Skeletal muscle tissue (tissue), 4 donors: Measurements from ENCODE around the gene LMLN. TPM values are rescaled to one million over a fixed set of nuclear protein-coding genes. Genes with fewer than 3 reads are reported as not detected.

Source experiments
- H3K27ac ChIP-seq: one replicate; pipeline ENCODE4 v1.7.0; 2013; ENCODE audit warnings: mild to moderate bottlenecking, low read depth, low read length, inconsistent platforms
- H3K27me3 ChIP-seq, 3 donors: one replicate each; pipeline ENCODE4 v1.7.0; 2013; ENCODE audit warnings: low read length in 3 of 3; ENCODE audit not compliant: control insufficient read depth in 3 of 3, insufficient read depth in 3 of 3
- H3K36me3 ChIP-seq, 3 donors: one replicate each; pipeline ENCODE4 v1.7.0; 2013; ENCODE audit warnings: low read length in 3 of 3; ENCODE audit not compliant: control insufficient read depth in 3 of 3, insufficient read depth in 3 of 3
- H3K4me1 ChIP-seq, 3 donors: one replicate each; pipeline ENCODE4 v1.7.0; 2013; ENCODE audit warnings: low read length in 3 of 3, mild to moderate bottlenecking in 3 of 3; ENCODE audit not compliant: control insufficient read depth in 3 of 3, insufficient read depth in 3 of 3
- H3K4me3 ChIP-seq, 3 donors: one replicate each; pipeline ENCODE4 v1.7.0; 2013; ENCODE audit warnings: low read length in 3 of 3
- H3K9ac ChIP-seq, 3 donors: one replicate each; pipeline ENCODE4 v1.7.0; 2013; ENCODE audit warnings: low read length in 3 of 3, mild to moderate bottlenecking in 3 of 3, moderate library complexity in 2 of 3, low read depth in 1 of 3
- H3K9me3 ChIP-seq, 3 donors: one replicate each; pipeline ENCODE4 v1.7.0; 2013; ENCODE audit warnings: low read length in 3 of 3; ENCODE audit not compliant: control insufficient read depth in 3 of 3
- total RNA-seq: library from RNA; depleted of rRNA; stranded (reverse); fragments of >200 nt; gene quantifications from one replicate; pipeline ENCODE4 v1.2.3, GENCODE V29; 2014
- donor health status: Osteomylitis.

The LMLN gene
- total RNA-seq, 1 donor from 2014 or later = 4.2 TPM

DNA sequence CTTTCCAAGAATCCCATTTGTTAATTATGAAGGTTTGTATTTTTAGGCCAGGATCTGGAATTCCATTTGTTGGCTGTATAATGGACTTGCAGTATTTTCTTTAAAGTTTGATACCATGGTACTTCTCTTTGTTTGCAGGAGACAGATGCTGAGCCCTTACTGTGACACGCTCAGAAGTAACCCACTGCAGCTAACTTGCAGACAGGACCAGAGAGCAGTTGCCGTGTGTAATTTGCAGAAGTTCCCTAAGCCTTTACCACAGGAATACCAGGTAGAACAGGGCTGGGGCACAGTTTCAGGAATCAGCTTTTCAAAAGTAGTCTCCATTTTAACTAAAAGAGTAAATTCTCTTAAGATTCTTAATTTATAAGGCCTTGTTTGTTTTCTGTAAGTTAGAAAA, 59.1 kb downstream of the LMLN start:
- Histone ChIP-seq H3K36me3 (peaks cover 0 to 3% (median 0%) of the 10 kb centered on the region in 3 donors), H3K27ac (no peak overlapping the region), H3K9me3 (no peaks in the 10 kb centered on the region), H3K4me3 (no peak overlapping the region), H3K27me3 (no peaks in the 10 kb centered on the region), H3K9ac (no peak overlapping the region), H3K4me1 (no peaks in the 10 kb centered on the region)

DNA sequence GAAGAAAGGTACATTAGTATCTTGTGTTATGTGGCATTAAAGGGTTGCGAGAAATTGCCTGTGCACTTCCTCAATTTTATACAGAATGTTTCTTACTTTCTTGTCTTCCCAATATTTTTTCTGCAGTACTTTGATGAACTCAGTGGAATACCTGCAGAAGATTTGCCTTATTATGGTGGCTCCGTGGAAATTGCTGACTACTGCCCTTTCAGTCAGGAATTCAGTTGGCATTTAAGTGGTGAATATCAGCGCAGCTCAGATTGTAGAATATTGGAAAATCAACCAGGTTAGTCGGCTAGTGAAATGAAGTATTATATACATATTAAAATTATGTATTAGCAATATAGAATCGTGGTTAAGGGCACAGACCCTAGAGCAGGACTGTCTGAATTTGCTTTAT, 61.3 kb downstream of the LMLN start:
- Histone ChIP-seq H3K4me1 (no peaks in the 10 kb centered on the region), H3K27ac (no peak overlapping the region), H3K9me3 (no peaks in the 10 kb centered on the region)

DNA sequence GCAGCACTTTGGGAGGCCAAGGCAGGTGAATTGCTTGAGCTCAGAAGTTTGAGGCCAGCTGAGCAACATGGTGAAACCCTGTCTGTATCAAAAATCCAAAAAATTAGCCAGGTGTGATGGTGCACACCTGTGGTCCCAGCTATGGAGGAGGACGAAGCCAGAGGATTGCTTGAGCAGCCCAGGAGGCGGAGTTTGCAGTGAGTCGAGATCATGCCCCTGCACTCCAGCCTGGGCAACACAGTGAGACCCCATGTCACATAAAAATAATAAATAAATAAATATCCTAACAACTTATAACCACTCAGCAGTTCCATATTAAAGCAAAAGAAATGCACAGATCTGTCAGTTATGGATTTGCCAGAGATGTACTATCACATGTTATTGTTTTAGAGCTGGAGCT, 62.6 kb downstream of the LMLN start:
- Histone ChIP-seq H3K36me3 (peaks cover 0 to 4% (median 3%) of the 10 kb centered on the region in 3 donors), H3K27ac (no peak overlapping the region), H3K4me3 (no peak overlapping the region), H3K9ac (no peak overlapping the region), H3K27me3 (no peaks in the 10 kb centered on the region), H3K4me1 (no peaks in the 10 kb centered on the region), H3K9me3 (no peaks in the 10 kb centered on the region)

More for the DNA sequence above, 61.3 kb downstream of the LMLN start:
- Histone ChIP-seq H3K36me3 (peaks cover 0 to 4% (median 3%) of the 10 kb centered on the region in 3 donors), H3K9ac (no peak overlapping the region), H3K4me3 (no peak overlapping the region), H3K27me3 (no peaks in the 10 kb centered on the region)

GRCh38 chr3:198025644-198026043, 65.6 kb downstream of the LMLN start:
- no peak overlapping the region for H3K9ac ChIP-seq
- H3K4me1 ChIP-seq = no peaks in the 10 kb centered on the region
- H3K36me3 ChIP-seq = peaks cover 0 to 4% (median 4%) of the 10 kb centered on the region in 3 donors
- H3K9me3 ChIP-seq = no peaks in the 10 kb centered on the region
- H3K4me3 ChIP-seq = no peak overlapping the region
- H3K27ac ChIP-seq = no peak overlapping the region
- no peaks in the 10 kb centered on the region for H3K27me3 ChIP-seq

DNA sequence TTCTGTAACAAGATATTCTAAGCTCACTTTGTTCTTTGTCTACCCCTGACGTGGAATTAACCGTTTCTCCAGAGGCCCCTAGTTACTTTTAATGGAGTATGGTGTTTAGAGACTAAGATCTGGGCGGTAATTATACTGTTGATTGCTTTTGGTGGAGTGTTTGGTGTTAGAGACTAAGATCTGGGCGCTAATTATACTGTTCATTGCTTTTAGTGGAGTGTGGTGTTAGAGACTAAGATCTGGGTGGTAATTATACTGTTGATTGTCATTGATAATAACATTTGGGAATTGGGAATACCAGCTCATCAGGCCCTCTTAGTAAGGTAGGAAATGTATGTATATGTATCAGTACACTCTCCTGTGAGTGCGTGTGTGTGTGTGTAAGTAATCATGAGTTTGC, 66.6 kb downstream of the LMLN start:
- Histone ChIP-seq H3K36me3 (peaks cover 0 to 5% (median 4%) of the 10 kb centered on the region in 3 donors), H3K4me1 (no peaks in the 10 kb centered on the region), H3K27ac (no peak overlapping the region), H3K4me3 (no peak overlapping the region), H3K9ac (no peak overlapping the region), H3K27me3 (no peaks in the 10 kb centered on the region), H3K9me3 (no peaks in the 10 kb centered on the region)

GRCh38 chr3:198027045-198027798, 67.2 kb downstream of the LMLN start:
- H3K9me3 ChIP-seq = no peaks in the 10 kb centered on the region
- H3K4me3 ChIP-seq = no peak overlapping the region
- H3K27me3 ChIP-seq = no peaks in the 10 kb centered on the region
- no peak overlapping the region for H3K27ac ChIP-seq
- H3K4me1 ChIP-seq = no peaks in the 10 kb centered on the region
- no peak overlapping the region for H3K9ac ChIP-seq
- peaks cover 0 to 4% (median 3%) of the 10 kb centered on the region in 3 donors for H3K36me3 ChIP-seq

DNA sequence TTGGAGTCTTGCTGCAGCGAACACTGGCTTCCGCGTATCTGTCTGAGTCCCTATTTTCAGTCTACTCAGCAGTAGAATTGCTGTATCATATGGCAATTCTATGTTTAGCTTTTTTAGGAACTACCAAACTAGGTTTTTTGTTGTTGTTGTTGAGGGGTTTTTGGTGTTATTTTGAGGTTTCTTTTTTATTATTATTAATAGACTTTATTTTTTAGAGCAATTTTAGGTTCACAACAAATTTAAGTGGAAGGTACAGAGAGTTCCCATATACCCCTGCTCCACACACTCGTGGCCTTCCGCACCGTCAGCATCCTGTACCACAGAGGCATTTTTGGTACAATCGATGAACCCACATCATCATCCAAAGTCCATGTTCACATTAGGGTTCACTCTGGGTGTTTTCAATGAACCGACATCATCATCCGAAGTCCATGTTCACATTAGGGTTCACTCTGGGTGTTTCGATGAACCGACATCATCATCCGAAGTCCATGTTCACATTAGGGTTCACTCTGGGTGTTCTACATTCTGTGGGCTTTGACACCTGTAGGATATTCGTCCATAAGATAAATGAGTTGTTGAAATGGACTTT, 67.9 kb downstream of the LMLN start:
- Histone ChIP-seq H3K36me3 (peaks cover 0 to 4% (median 3%) of the 10 kb centered on the region in 3 donors), H3K27ac (no peak overlapping the region), H3K9me3 (no peaks in the 10 kb centered on the region), H3K4me3 (no peak overlapping the region), H3K27me3 (no peaks in the 10 kb centered on the region), H3K9ac (no peak overlapping the region), H3K4me1 (no peaks in the 10 kb centered on the region)

GRCh38 chr3:198028718-198029117, 68.7 kb downstream of the LMLN start:
- H3K9ac ChIP-seq = no peak overlapping the region
- H3K9me3 ChIP-seq = no peaks in the 10 kb centered on the region
- no peak overlapping the region for H3K4me3 ChIP-seq
- H3K27ac ChIP-seq = no peak overlapping the region
- no peaks in the 10 kb centered on the region for H3K4me1 ChIP-seq
- no peaks in the 10 kb centered on the region for H3K27me3 ChIP-seq
- peaks cover 0 to 4% (median 3%) of the 10 kb centered on the region in 3 donors for H3K36me3 ChIP-seq

DNA sequence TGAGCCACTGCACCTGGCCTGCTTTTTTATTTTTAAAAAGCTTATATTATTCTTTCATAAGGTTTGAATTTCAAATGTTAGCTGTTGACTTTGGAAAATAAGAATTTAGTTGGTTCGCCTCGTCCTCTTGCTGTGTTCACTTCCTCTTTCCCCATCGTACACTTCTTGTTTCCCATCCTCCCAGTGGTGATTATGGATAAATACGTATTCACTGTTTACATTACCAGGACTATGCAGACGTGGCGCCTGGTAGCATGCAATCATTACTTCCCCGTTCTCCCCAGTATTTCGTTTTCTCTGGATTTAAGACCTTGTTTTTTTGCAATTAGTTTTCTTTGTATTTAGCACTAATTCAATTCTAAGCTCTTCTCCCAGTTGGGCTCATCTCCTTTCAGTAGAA, 70.1 kb downstream of the LMLN start:
- Histone ChIP-seq H3K27me3 (no peaks in the 10 kb centered on the region), H3K4me3 (no peak overlapping the region), H3K9me3 (no peaks in the 10 kb centered on the region), H3K27ac (no peak overlapping the region), H3K9ac (no peak overlapping the region), H3K4me1 (no peaks in the 10 kb centered on the region), H3K36me3 (peaks cover 0 to 4% (median 3%) of the 10 kb centered on the region in 3 donors)

DNA sequence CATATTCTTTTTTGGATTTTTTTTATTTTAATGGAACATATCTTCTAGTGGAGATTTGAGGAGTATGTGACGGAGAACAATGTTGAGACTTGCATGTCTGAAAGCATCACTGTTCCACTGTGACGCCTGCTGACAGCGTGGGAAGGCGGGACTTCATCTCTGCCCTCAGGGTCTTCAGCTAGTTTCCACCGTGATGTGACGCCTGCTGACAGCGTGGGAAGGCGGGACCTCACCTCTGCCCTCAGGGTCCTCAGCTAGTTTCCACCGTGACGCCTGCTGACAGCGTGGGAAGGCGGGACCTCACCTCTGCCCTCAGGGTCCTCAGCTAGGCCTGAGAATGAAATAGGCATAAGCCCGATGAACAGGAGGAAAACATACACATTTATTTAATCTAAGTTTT, 70.7 kb downstream of the LMLN start:
- H3K9ac ChIP-seq = no peak overlapping the region
- H3K4me3 ChIP-seq = no peak overlapping the region
- H3K36me3 ChIP-seq = peaks cover 0 to 3% (median 0%) of the 10 kb centered on the region in 3 donors
- H3K27me3 ChIP-seq = no peaks in the 10 kb centered on the region
- H3K9me3 ChIP-seq = no peaks in the 10 kb centered on the region
- H3K4me1 ChIP-seq = no peaks in the 10 kb centered on the region
- no peak overlapping the region for H3K27ac ChIP-seq
